SK-N-SH (cell line): ENCODE measurements around the gene CST6.

ENCODE experiments used
- CHD2 ChIP-seq: fragments of 150-350 bp; IDR thresholded peaks from 2 replicates; pipeline ENCODE4 v1.6.1; 2018; ENCODE audit warnings: low read length; ENCODE audit not compliant: partially characterized antibody
- EP300 ChIP-seq, 2 experiments: IDR thresholded peaks; 2 replicates each; pipeline versions ENCODE4 v1.4.0 to v1.6.1; 2012; ENCODE audit warnings: borderline replicate concordance in 1 of 2, low read depth in 1 of 2, low read length in 1 of 2
- EZH2phosphoT487 ChIP-seq: fragments of 200-600 bp; sonication (generic); IDR thresholded peaks from 2 replicates; pipeline ENCODE4 v1.6.1; 2017; ENCODE audit warnings: low read depth, mixed run types, mild to moderate bottlenecking, antibody characterized with exemption, moderate library complexity, borderline replicate concordance
- FOXM1 ChIP-seq: IDR thresholded peaks from 2 replicates; pipeline ENCODE4 v1.4.0; 2012; ENCODE audit warnings: low read depth, mild to moderate bottlenecking
- GABPA ChIP-seq: IDR thresholded peaks from 2 replicates; pipeline ENCODE4 v1.4.0; 2012; ENCODE audit warnings: low read depth, mild to moderate bottlenecking
- POLR2AphosphoS5 ChIP-seq: IDR thresholded peaks from 2 replicates; pipeline ENCODE4 v1.6.1; 2012; ENCODE audit warnings: low read depth, low read length
- RXRA ChIP-seq: IDR thresholded peaks from 2 replicates; pipeline ENCODE4 v1.4.0; 2012; ENCODE audit warnings: low read depth, mild to moderate bottlenecking, borderline replicate concordance
- TAF1 ChIP-seq: IDR thresholded peaks from 2 replicates; pipeline ENCODE4 v1.6.1; 2012; ENCODE audit warnings: low read depth, mild to moderate bottlenecking, low read length, moderate library complexity, borderline replicate concordance
- TF ChIP-seq, protein P1 (sequence below): fragments of 200-600 bp; sonication (generic); IDR thresholded peaks from 2 replicates; pipeline ENCODE4 v1.6.1; 2017; ENCODE audit warnings: antibody characterized with exemption, mild to moderate bottlenecking, moderate library complexity
- TF ChIP-seq, protein P2 (sequence below): IDR thresholded peaks from 2 replicates; pipeline ENCODE4 v1.4.0; 2012; ENCODE audit warnings: low read depth, borderline replicate concordance
- TF ChIP-seq, protein P3 (sequence below): IDR thresholded peaks from 2 replicates; pipeline ENCODE4; 2012
- TF ChIP-seq, protein P4 (sequence below): IDR thresholded peaks from 2 replicates; pipeline ENCODE4 v1.6.1; 2012; ENCODE audit warnings: mild to moderate bottlenecking, low read depth, low read length, moderate library complexity

DNA sequence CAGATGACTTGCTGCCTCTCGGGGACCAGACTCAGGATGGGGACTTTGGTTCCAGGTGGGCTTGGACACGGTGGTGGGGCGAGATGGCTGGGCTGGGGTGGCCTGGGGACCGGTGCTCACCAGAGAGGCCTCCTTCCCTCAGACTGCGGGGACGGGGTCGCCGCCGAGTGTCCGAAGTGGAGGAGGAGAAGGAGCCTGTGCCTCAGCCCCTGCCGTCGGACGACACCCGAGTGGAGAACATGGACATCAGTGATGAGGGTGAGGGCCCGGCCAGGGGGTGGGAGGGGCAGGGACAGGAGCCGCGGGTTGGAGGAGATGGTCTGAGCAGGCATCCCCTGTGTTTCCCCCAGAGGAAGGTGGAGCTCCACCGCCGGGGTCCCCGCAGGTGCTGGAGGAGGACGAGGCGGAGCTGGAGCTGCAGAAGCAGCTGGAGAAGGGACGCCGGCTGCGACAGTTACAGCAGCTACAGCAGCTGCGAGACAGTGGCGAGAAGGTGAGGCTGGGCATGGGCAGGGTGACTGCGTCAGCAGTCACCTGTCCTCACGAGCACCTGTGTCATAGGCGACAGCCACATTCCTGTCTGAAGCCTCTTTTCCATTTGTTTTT, 44.4 kb upstream of the CST6 start:
- TF ChIP-seq, protein P1, sequence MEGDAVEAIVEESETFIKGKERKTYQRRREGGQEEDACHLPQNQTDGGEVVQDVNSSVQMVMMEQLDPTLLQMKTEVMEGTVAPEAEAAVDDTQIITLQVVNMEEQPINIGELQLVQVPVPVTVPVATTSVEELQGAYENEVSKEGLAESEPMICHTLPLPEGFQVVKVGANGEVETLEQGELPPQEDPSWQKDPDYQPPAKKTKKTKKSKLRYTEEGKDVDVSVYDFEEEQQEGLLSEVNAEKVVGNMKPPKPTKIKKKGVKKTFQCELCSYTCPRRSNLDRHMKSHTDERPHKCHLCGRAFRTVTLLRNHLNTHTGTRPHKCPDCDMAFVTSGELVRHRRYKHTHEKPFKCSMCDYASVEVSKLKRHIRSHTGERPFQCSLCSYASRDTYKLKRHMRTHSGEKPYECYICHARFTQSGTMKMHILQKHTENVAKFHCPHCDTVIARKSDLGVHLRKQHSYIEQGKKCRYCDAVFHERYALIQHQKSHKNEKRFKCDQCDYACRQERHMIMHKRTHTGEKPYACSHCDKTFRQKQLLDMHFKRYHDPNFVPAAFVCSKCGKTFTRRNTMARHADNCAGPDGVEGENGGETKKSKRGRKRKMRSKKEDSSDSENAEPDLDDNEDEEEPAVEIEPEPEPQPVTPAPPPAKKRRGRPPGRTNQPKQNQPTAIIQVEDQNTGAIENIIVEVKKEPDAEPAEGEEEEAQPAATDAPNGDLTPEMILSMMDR = no peak
- TF ChIP-seq POLR2AphosphoS5 (no peak), TAF1 (no peak), EP300 (IDR thresholded peaks at IDR 0.05; ENCODE audit: borderline replicate concordance in 1 of 2, low read depth in 1 of 2, low read length in 1 of 2) (no peak), FOXM1 (no peak), CHD2 (no peak), RXRA (no peak), EZH2phosphoT487 (no peak), GABPA (no peak)
- TF ChIP-seq, protein P2, sequence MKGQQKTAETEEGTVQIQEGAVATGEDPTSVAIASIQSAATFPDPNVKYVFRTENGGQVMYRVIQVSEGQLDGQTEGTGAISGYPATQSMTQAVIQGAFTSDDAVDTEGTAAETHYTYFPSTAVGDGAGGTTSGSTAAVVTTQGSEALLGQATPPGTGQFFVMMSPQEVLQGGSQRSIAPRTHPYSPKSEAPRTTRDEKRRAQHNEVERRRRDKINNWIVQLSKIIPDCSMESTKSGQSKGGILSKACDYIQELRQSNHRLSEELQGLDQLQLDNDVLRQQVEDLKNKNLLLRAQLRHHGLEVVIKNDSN = no peak
- TF ChIP-seq, protein P3, sequence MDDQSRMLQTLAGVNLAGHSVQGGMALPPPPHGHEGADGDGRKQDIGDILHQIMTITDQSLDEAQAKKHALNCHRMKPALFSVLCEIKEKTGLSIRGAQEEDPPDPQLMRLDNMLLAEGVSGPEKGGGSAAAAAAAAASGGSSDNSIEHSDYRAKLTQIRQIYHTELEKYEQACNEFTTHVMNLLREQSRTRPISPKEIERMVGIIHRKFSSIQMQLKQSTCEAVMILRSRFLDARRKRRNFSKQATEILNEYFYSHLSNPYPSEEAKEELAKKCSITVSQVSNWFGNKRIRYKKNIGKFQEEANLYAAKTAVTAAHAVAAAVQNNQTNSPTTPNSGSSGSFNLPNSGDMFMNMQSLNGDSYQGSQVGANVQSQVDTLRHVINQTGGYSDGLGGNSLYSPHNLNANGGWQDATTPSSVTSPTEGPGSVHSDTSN = no peak
- TF ChIP-seq, protein P4, sequence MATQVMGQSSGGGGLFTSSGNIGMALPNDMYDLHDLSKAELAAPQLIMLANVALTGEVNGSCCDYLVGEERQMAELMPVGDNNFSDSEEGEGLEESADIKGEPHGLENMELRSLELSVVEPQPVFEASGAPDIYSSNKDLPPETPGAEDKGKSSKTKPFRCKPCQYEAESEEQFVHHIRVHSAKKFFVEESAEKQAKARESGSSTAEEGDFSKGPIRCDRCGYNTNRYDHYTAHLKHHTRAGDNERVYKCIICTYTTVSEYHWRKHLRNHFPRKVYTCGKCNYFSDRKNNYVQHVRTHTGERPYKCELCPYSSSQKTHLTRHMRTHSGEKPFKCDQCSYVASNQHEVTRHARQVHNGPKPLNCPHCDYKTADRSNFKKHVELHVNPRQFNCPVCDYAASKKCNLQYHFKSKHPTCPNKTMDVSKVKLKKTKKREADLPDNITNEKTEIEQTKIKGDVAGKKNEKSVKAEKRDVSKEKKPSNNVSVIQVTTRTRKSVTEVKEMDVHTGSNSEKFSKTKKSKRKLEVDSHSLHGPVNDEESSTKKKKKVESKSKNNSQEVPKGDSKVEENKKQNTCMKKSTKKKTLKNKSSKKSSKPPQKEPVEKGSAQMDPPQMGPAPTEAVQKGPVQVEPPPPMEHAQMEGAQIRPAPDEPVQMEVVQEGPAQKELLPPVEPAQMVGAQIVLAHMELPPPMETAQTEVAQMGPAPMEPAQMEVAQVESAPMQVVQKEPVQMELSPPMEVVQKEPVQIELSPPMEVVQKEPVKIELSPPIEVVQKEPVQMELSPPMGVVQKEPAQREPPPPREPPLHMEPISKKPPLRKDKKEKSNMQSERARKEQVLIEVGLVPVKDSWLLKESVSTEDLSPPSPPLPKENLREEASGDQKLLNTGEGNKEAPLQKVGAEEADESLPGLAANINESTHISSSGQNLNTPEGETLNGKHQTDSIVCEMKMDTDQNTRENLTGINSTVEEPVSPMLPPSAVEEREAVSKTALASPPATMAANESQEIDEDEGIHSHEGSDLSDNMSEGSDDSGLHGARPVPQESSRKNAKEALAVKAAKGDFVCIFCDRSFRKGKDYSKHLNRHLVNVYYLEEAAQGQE = no peak
